HL-60 (cell line): ENCODE measurements around the gene RABL2A.
"Not testable (repeated sequence)": the region's sequence is repeated elsewhere in the genome, so short reads cannot be mapped to it uniquely, and the experiment has no call there.

Experiments used
- DNase-seq, 2 experiments: peaks; one replicate each; pipeline ENCODE4 v3.0.0-alpha.2; 2010 to 2020; ENCODE audit warnings: low read depth in 1 of 2, low spot score in 1 of 2
- H3K27ac ChIP-seq: fragments of 250-450 bp; sonication (Bioruptor Pico); replicated peaks from 2 replicates; pipeline ENCODE4 v1.5.1; 2020; ENCODE audit warnings: mild to moderate bottlenecking, moderate library complexity
- H3K27me3 ChIP-seq: fragments of 250-450 bp; sonication (Bioruptor Pico); 2 replicates; pipeline ENCODE4 v1.5.1; 2021; ENCODE audit warnings: mild to moderate bottlenecking, moderate library complexity; ENCODE audit not compliant: insufficient read depth, poor library complexity, severe bottlenecking
- H3K4me3 ChIP-seq: replicated peaks from 2 replicates; pipeline ENCODE4 v1.5.1; 2011; ENCODE audit warnings: mild to moderate bottlenecking, control low read depth, low read length; ENCODE audit not compliant: insufficient read depth
- CTCF ChIP-seq: IDR thresholded peaks from one replicate; pipeline ENCODE4 v1.5.1; 2011; ENCODE audit warnings: low read length, control low read depth, inconsistent platforms; ENCODE audit not compliant: insufficient read depth
- GABPA ChIP-seq: IDR thresholded peaks from 2 replicates; pipeline ENCODE4 v1.6.1; 2012; ENCODE audit warnings: low read depth
- POLR2AphosphoS5 ChIP-seq: IDR thresholded peaks from 2 replicates; pipeline ENCODE4 v1.6.1; 2012; ENCODE audit warnings: low read depth
- SPI1 ChIP-seq: IDR thresholded peaks from 2 replicates; pipeline ENCODE4 v1.6.1; 2012; ENCODE audit warnings: low read depth, mild to moderate bottlenecking, borderline replicate concordance
- TF ChIP-seq, protein P1 (sequence below): IDR thresholded peaks from 2 replicates; pipeline ENCODE4 v1.6.1; 2012; ENCODE audit warnings: low read depth; ENCODE audit not compliant: insufficient replicate concordance

The RABL2A gene

DNA sequence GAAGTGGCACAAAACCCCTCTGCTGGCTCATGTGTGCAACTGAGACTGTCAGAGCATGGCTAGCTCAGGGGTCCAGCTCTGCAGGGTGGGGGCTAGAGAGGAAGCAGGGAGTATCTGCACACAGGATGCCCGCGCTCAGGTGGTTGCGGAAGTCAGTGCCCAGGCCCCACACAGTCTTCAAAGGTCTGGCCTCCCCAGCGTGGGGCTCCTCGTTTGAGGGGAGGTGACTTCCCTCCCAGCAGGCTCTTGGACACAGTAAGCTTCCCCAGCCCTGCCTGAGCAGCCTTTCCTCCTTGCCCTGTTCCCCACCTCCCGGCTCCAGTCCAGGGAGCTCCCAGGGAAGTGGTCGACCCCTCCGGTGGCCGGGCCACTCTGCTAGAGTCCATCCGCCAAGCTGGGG, 29.9 kb upstream of the RABL2A start:
- DNase-seq = peak in 1 of 2 experiments; percentile 59
- H3K27ac ChIP-seq = peak overlapping the region; percentile 66
- not testable (repeated sequence) for H3K4me3 ChIP-seq, H3K27me3 ChIP-seq

- DNase-seq = peak; percentile 33 to 88
- 0 out of 2 replicates have a peak, but pooled peaks have one; percentile 22 for TF ChIP-seq POLR2AphosphoS5
- H3K4me3 ChIP-seq, H3K27me3 ChIP-seq: not testable (repeated sequence)
- H3K27ac ChIP-seq = peak overlapping the region; percentile 66
Observed at GRCh38 chr2:113597572-113597971, 29.5 kb upstream of the RABL2A start.

DNA sequence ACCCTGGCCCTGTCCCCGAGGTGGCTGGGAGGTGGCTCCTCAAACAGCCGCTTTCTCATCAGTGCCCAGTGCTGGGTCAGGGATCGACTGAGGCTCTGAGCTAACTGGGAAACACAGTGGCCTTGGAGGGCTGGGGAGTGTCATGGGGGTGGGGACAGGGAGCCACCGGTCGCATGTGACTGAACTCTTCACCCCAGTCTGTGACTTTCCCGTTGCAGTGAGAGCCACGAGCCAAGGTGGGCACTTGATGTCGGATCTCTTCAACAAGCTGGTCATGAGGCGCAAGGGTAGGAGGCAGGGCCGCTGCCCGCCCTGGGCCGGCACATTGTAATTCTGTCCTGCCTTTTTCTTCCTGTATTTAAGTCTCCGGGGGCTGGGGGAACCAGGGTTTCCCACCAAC, 28.9 kb upstream of the RABL2A start:
- not testable (repeated sequence) for H3K27me3 ChIP-seq, DNase-seq, H3K4me3 ChIP-seq
- H3K27ac ChIP-seq = peak overlapping the region; percentile 48

GRCh38 chr2:113598738-113599137, 28.3 kb upstream of the RABL2A start:
- H3K4me3 ChIP-seq, H3K27ac ChIP-seq, DNase-seq, H3K27me3 ChIP-seq: not testable (repeated sequence)

GRCh38 chr2:113599208-113599607, 27.9 kb upstream of the RABL2A start:
- not testable (repeated sequence) for DNase-seq, H3K27ac ChIP-seq, H3K4me3 ChIP-seq, H3K27me3 ChIP-seq

DNA sequence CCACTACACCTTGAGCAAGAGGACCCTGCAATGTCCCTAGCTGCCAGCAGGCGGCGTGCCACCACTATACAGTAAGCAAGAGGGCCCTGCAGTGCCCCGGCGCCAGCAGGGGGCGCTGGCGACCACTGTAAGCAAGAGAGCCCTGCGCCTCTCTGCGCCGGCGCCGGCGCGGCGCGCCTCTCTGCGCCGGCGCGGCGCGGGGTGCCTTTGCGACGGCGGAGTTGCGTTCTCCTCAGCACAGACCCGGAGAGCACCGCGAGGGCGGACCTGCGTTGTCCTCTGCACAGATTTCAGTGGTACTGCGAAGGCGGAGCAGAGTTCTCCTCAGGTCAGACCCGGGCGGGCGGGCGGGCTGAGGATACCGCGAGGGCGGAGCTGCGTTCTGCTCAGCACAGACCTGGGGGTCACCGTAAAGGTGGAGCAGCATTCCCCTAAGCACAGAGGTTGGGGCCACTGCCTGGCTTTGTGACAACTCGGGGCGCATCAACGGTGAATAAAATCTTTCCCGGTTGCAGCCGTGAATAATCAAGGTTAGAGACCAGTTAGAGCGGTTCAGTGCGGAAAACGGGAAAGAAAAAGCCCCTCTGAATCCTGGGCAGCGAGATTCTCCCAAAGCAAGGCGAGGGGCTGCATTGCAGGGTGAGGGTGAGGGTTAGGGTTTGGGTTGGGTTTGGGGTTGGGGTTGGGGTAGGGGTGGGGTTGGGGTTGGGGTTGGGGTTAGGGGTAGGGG, 24.9 kb upstream of the RABL2A start:
- H3K27ac ChIP-seq, H3K4me3 ChIP-seq: not testable (repeated sequence)
- peak; percentile 45 to 65 for DNase-seq

DNA sequence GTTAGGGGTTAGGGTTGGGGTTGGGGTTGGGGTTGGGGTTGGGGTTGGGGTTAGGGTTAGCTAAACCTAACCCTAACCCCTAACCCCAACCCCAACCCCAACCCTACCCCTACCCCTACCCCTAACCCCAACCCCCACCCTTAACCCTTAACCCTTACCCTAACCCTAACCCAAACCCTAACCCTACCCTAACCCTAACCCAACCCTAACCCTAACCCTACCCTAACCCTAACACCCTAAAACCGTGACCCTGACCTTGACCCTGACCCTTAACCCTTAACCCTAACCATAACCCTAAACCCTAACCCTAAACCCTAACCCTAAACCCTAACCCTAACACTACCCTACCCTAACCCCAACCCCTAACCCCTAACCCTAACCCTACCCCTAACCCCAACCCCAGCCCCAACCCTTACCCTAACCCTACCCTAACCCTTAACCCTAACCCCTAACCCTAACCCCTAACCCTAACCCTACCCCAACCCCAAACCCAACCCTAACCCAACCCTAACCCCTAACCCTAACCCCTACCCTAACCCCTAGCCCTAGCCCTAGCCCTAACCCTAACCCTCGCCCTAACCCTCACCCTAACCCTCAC, 24.1 kb upstream of the RABL2A start:
- peak overlapping the region; percentile 88 for H3K27ac ChIP-seq
- TF ChIP-seq POLR2AphosphoS5 = no peak
- TF ChIP-seq, protein P1, sequence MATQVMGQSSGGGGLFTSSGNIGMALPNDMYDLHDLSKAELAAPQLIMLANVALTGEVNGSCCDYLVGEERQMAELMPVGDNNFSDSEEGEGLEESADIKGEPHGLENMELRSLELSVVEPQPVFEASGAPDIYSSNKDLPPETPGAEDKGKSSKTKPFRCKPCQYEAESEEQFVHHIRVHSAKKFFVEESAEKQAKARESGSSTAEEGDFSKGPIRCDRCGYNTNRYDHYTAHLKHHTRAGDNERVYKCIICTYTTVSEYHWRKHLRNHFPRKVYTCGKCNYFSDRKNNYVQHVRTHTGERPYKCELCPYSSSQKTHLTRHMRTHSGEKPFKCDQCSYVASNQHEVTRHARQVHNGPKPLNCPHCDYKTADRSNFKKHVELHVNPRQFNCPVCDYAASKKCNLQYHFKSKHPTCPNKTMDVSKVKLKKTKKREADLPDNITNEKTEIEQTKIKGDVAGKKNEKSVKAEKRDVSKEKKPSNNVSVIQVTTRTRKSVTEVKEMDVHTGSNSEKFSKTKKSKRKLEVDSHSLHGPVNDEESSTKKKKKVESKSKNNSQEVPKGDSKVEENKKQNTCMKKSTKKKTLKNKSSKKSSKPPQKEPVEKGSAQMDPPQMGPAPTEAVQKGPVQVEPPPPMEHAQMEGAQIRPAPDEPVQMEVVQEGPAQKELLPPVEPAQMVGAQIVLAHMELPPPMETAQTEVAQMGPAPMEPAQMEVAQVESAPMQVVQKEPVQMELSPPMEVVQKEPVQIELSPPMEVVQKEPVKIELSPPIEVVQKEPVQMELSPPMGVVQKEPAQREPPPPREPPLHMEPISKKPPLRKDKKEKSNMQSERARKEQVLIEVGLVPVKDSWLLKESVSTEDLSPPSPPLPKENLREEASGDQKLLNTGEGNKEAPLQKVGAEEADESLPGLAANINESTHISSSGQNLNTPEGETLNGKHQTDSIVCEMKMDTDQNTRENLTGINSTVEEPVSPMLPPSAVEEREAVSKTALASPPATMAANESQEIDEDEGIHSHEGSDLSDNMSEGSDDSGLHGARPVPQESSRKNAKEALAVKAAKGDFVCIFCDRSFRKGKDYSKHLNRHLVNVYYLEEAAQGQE = no peak
- TF ChIP-seq GABPA = no peak
- no peak for TF ChIP-seq CTCF
- TF ChIP-seq SPI1 = no peak
- DNase-seq = no peak
- peak overlapping the region; percentile 44 for H3K4me3 ChIP-seq
- no peaks in the 10 kb centered on the region for H3K27me3 ChIP-seq

More for the DNA sequence above, 24.9 kb upstream of the RABL2A start:
- H3K27me3 ChIP-seq = not testable (repeated sequence)
